ENCODE results near the gene MBD6.
"Not testable (repeated sequence)": the region's sequence is repeated elsewhere in the genome, so short reads cannot be mapped to it uniquely, and the experiment has no call there.

MBD6 gene

DNA sequence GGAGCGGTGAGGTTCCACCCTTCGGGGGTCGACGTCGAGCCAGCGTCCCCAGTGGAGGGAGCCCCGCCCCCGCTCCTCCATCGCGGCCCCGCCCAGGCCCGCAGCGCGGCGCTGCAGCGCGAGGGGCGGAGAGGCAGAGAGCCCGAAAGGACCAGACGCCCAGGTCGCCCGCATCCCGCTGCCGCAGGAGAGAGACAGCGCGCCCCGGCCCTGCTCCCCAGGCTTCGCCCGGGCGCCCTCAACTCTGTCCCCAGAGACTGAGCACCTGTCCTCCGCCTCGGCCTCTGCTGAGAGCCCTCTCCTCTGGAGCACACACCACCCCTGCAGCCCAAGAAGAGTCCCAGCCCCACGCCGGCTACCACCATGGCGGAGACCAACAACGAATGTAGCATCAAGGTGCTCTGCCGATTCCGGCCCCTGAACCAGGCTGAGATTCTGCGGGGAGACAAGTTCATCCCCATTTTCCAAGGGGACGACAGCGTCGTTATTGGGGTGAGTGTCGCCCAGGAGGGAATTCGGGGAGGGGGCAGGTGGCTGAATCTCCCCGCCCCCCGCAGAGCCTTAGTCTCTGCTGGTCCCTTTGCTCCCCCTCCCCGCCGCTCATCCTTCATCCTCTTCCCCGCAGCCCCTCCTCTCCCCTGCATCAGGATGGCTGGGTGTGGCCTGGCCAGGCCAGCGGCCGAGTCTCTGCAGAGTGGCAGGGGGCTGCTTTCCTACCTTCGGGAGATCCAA, 27.5 kb downstream of the MBD6 start, which contains the start of gene KIF5A:
Gene KIF5A (plus strand): TSS at position 136 of the 732 bp plus-strand sequence. CDS start 228 bp downstream, at position 364.
- peak; percentile 45 for DNase-seq

DNA sequence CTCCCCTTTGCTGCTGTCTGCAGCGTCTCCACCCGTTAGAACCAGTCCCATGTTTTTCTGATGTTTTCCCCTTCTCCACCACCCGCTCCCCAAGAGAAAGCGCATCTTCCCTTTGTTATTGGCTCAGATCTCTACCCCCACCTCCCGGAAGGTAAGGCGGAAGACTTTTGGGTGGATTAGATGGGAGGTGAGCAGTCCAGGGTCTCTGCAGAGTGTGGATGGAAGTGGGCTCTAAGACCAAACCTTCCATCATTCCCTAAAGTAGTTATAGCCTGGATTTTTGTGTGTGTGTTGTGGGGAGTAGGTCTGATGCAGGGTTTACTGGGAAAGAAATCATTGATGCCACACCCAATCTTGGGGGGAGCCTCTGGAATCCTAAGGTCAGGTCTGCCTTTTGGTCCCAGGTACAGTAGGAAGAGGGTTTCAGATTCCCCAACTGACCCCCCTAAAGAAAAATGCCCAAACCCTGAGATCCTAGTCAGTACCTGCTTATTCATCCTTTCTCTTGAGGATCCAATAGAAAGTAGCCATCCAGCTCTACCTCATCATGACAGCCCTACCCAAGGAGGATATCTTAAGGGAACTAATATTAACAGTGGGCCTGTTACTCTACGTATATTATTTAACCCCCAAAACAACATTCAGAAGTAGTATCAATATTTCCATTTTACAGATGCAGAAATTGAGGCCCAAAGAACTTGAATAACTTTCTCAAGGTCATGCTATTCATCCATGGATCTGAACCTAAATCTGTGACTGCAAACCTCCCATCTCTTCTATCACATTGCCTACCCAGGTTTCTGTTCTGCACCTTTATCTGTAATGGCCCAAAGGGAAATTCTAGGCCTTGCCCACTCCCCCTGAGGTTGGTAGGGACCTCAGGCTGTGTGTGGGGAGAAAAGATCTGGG, 28.3 kb downstream of the MBD6 start:
- no peak for DNase-seq

DNA sequence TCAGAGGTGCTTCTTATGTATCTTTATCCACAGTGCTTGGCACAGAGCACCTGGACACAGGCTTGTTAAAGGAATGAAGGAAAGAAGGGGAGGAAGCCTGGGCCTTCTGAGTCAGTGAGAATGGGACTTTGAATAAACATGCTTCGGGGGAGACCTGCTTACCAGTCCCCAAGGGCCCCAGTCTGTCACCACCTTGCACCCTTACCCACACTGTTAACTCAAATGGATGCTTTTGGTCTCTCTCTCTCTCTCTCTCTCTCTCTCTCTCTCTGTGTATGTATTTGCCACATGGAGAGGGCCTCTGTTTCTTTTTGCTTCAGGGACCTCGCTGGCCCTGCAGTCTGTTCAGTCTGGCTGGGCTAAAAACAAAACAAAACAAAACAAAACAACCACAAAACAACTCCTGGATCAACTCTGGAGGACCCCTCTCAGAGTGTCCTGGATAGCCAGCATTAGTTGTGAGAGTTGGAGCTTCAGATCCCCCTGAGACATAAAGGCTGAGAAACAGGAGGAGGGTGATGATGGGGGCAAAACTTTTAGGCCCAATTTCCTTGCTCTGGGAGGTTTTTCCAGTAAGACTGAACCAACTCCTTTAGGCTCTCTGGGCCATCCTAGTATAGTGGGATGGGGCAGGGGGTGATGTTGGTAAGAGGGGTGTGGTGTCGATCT, 29.1 kb downstream of the MBD6 start:
- no peak for DNase-seq

DNA sequence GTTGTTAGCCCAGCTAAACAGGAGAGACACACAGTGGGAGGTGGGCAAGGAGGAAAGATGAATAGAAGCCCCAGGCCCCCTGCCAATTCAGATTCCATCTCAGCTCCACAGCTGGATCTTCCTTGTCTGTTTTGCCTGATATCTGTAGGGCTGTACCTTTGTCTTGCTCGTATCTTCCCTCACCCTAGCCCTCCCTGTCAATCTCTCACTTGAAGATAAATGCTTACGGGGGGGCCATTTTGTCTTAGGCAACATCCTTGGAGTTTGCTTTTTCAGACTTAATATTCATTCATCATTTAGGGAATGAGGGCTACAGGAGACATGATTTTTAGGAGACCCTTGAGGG, 29.7 kb downstream of the MBD6 start:
- DNase-seq: no peak

DNA sequence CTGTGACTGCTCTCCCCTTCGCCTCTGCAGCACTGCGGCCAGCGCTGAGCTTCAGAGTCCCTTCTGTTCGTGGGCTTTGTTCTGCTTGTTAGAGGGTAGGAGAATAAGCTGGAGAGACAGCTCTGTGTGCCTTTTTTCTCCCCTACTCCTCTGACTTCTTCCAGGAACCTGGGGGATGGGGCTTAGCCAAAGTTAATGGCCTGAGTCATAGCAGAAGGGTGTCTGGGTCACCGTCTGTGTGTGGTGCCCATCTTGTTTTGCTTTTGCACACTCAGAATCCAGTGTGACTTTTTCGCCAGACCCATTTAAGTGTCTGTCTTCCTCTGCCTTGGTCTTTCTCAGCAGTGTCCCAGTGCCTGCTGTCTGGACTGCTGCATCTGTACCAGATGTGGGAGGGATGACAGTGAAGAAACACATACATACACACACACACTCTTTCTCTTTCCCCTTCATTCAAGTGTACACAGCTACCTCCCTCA, 30.2 kb downstream of the MBD6 start:
- DNase-seq: no peak

DNA sequence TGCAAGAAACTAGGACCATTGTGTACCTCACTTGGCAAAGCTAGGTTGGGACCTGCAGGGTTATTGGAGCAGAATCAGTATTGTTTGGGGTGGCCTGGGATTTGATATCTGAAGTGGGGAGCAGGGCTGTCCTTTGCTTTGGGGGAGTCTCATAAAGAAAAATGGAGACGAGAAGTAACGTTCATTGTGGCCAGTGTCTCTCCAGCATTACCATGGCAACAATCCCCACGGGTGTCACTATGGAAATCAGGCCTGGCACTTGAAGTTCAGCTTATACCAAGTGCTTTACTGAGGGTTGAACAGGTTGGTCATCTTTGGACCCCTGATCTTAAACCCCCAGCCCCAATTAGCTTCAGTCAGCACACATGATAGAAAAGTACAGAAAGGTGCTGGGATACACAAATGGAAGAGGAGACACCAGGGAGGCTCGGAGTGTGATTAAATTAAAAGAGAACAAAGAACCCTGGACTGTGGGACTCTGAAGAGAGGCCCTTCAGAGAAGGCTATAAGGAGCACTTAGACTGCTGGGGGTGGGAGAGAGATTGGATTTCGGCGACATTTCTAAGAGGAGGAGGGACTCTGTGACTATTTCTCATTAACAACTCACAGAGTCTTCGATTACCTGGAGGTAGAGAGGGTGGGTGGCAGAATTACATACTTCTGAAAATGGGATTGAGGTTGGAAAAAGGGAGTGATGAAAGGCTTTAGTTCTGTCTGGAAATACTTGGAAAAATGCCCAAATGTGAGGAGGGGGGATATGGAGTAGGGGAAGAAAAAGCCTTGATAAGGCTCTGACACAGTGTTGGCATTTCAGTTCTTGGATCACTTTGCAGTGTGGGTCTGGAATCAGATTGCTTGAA, 30.9 kb downstream of the MBD6 start:
- DNase-seq: no peak

DNA sequence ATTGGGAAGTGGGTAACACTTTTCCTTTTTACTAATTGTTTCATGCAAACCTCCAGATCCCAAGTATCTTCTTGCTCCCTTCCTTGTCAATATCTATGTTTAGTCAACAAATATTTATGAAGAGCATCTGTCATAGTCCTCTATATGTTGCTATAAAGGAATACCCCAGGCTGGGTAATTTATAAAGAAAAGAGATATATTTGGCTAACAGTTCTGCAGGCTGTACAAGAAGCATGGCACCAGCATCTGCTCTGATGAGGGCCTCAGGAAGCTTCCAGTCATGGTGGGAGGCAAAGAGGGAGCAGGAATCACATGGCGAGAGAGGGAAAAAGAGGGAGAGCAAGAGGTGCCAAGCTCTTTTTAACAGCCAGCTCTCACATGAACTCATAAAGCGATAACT, 31.8 kb downstream of the MBD6 start:
- DNase-seq: no peak

DNA sequence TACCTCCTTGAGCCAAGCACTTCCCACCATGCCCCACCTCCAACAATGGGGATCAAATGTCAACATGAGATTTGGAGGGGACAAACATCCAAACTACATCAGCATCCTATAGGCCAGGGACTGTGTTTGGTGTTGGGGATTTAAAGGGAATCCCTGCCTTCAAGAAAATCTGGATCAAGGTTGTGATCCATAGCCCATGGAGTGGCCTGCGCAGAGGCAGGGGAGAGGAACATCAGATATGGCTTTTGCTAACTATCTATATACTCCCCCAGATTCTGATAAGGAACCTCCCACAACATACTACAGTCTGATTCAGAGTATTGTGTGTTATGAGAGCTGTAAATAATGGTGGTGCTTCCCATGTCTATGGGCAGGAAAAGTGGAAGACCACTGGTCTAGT, 32.3 kb downstream of the MBD6 start:
- no peak for DNase-seq

DNA sequence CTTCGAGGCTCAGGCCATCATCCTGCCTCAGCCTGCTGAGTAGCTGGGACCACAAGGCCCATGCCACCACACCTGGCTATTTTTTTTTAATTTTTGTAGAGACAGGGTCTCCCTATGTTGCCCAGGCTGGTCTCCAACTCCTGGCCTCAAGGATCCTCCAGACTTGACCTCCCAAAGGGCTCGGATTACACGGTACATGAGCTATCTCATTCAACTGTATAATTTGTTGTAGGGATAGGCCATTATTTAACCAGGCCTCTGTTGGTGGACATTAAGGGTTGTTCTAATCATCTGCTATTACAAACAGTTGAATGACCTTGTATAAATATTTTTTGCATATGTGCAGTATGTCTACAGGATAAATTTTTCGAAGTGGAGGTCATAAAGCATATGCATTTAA, 36.2 kb downstream of the MBD6 start:
- no peak for DNase-seq

DNA sequence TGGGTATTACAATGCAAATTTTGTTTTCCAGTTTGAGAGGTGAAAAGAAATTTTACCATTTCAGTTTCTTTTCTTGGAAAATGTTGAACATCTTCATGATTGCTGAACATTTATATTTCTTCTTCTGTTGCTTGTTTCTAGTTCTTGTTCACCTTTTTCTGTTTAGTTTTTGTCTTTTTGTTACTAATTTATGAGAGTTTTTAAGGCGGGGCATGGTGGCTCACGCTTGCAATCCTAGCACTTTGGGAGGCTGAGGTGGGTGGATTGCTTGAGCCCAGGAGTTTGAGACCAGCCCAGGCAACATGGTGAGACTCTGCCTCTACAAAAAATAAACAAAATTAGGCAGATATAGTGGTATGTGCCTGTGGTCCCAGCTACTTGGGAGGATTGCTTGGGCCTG, 37.9 kb downstream of the MBD6 start:
- DNase-seq: no peak

DNA sequence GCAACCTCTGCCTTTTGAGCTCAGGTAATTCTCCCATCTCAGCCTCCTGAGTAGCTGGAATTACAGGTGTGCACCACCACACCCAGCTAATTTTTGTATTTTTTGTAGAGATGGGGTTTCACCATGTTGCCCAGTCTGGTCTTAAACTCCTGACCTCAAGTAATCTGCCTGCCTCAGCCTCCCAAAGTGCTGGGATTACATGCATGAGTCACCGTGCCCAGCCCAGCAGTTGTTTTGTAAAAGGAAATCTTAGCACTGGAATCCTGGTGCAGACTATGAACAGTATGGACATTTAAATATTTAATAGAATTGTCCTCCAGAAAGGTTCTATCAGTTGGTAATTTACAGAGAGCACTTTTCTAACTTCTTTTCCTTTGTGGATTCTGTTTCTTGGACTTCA, 38.5 kb downstream of the MBD6 start:
- not testable (repeated sequence) for DNase-seq

DNA sequence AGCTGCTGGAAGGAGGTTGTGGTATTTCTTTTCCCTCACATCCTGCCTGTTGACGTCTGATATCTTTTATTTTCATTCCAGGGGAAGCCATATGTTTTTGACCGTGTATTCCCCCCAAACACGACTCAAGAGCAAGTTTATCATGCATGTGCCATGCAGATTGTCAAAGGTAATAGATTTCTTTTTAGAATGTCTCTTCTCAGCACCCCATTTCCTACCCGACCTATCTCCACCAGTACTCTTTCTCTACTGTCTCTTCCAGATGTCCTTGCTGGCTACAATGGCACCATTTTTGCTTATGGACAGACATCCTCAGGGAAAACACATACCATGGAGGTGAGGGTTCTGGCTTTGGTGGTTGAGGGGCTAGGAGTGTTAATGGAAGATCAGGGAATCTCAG, 40.7 kb downstream of the MBD6 start:
- DNase-seq: no peak

DNA sequence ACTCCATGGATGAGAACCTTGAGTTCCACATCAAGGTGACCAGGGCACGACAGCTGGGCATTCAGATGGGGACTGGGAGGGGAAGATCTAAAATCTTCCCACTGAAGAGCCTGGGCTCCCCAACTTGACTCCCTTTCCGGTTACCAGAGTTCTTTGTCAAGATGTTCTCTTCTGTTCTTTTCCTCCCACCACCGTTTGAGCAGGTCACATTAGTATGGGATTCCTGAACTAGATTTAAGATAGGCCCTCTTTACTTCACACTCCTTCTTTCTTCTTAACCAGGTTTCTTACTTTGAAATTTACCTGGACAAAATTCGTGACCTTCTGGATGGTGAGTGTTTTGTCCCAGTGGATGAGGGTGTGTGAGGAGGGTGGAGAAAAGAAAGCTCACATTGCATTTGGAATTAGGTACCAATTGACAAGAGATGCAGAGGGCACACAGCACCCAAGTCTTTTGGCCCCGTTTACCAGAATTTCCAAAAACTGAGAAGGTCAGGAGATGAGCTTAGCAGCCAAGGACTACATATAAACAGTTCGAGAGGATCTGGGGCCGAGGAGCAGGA, 41.6 kb downstream of the MBD6 start:
- DNase-seq: no peak

DNA sequence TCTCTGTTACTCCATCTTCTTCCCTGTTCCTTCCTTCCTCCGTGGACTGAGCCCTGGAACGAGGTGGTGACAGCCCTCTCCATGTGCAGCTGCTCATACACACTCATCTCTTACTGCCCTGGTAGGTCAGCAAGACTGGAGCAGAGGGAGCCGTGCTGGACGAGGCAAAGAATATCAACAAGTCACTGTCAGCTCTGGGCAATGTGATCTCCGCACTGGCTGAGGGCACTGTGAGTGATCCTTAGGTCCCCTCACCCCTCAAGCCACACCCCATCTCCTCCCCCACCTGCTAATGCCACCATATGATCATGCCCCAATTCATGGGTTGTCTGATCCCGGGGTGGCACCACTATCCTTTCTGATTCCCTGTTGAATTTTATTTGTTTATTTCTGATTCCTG, 46.2 kb downstream of the MBD6 start:
- DNase-seq: no peak

DNA sequence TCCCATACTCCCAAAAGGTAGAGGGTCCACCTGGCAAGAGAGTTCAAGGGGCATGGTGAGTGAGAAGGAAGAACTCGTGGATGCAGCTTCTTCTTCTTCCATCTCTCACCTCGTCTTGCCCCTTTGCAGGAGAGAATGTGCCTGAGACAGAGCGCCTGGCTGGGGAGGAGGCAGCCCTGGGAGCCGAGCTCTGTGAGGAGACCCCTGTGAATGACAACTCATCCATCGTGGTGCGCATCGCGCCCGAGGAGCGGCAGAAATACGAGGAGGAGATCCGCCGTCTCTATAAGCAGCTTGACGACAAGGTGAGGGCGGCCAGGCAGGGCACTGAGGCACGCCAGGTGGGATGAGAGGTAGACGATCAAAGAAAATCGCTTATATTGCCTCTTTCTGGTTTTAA, 47.2 kb downstream of the MBD6 start:
- DNase-seq: no peak

DNA sequence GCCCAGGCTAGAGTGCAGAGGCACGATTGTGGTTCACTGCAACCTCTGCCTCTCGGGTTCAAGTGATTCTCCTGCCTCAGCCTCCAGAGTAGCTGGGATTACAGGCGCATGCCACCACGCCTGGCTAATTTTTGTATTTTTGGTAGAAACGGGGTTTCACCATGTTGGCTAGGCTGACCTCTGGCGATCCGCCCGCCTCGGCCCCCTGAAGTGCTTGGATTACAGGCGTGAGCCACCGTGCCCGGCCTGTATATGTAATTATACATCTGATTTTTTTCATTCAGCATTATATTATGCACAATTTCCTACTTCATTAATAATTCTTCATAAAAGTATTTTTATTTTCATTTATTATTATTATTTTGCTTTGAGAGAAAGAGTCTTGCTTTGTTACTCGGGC, 47.8 kb downstream of the MBD6 start:
- DNase-seq: not testable (repeated sequence)

DNA sequence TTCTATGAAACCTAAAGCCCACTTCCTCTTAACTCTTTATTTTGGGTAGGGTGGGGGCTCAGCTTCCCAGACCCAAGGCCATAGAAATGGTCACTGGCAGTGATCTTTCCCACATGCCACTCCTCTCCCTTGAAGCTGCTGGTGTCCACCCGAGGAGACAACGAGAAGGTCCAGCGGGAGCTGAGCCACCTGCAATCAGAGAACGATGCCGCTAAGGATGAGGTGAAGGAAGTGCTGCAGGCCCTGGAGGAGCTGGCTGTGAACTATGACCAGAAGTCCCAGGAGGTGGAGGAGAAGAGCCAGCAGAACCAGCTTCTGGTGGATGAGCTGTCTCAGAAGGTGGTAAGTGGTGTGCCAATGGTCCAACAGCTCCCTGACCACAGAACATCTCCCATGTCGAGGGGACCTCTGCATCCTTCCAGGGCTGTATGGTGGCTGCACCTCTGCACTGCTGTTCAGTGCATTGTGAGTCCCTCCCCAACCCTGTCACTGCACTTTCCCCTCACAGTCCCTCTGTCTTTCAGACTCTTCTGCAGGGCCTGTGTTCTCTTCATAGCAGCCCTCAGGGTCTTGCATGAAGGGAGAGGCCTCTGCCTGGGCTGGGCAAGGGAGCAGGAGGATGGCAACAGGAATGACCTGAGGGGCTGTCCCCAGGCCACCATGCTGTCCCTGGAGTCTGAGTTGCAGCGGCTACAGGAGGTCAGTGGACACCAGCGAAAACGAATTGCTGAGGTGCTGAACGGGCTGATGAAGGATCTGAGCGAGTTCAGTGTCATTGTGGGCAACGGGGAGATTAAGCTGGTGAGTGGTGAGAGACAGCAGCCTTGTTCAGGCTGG, 49.5 kb downstream of the MBD6 start:
- no peak for DNase-seq

DNA sequence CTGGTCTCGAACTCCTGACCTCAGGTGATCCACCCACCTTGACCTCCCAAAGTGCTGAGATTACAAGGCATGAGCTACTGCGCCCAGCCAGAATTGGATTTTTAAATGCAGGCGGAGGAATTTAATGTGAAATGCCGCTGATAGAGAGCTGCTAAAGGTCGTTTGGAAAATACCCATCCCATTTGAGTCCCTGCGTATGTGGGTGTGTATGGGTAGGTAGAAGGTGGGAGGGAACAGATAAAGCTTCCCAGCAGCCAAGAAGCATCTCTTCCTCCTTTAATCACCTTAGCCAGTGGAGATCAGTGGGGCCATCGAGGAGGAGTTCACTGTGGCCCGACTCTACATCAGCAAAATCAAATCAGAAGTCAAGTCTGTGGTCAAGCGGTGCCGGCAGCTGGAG, 52.2 kb downstream of the MBD6 start:
- DNase-seq: no peak

DNA sequence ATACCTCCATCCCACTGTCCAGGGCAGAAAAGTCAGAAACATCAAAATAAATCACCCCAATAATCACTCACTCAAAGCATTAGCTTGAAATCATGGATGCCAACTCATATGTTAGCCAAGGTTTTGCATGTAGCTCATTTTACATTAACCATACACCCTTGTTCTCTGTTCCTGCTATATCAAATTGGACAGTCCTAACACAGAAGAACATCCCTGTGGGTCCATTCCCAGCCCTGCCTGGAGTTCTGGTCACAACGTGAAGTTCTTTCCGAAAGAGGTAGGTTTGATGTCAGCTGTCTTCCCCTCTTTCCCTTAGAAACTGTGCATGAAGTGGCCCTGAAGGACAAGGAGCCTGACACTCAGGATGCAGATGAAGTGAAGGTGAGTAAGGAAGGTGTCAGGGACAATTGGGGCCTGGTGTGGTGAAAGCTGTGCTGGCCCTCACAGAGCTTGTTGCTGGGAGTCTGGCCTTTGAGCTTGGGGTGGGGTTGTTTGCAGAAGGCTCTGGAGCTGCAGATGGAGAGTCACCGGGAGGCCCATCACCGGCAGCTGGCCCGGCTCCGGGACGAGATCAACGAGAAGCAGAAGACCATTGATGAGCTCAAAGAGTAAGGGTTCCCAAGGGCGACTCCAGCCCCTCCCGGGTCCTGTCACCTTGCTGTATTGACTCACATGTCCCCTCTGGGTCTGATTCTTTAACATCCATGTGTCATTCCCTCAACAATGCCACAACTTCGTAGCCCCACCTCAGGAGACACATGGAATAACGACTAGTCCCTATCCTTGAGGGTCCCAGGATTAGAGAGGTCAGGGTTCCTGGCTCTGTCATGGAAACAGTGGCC, 53.4 kb downstream of the MBD6 start:
- no peak for DNase-seq

DNA sequence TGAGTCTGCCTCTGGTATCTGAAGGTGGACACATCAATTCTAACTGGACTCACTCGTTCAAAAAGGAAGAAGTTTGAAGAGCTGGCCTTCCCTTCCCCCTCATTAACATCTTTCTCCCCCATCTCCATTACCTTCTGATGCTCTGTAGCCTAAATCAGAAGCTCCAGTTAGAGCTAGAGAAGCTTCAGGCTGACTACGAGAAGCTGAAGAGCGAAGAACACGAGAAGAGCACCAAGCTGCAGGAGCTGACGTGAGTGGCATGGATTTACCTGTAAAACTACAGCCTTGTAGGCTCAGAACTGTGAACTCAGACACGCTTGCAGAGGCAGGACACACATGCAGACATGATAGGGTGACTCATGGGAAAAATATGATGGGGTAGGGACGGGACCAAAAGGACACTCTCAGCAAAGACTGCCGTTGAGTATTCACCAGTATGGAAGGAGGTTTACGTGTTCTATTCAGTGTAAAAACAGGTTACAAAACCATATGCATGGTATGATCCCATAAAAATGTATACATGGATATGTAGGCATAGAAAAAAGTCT, 54.1 kb downstream of the MBD6 start:
- DNase-seq: no peak

Data from RPMI8226 (cell line).